ENCODE data around the gene HIPK4.

The HIPK4 gene

GRCh38 chr19:40398417-40399131 is 8.6 kb upstream of the HIPK4 start:
- no peak overlapping the region for H3K4me2 ChIP-seq (ENCODE audit: low read depth, low read length, poor library complexity, severe bottlenecking)
- TF ChIP-seq CTCF (conservative IDR thresholded peaks at IDR 0.05; ENCODE audit: low read length) (no peak), EZH2phosphoT487 (IDR thresholded peaks at IDR 0.05; ENCODE audit: borderline replicate concordance) (no peak)
- H4K20me1 ChIP-seq (ENCODE audit: insufficient read depth, low read length, poor library complexity, severe bottlenecking), result no peaks in the 10 kb centered on the region
- no peaks in the 10 kb centered on the region for H3K79me2 ChIP-seq (ENCODE audit: insufficient read depth, low read length)
- H2AFZ ChIP-seq (ENCODE audit: low read length), result no peak overlapping the region
- no peaks in the 10 kb centered on the region for H3K4me1 ChIP-seq (ENCODE audit: insufficient read depth, low read length, poor library complexity, severe bottlenecking)
- H3K9ac ChIP-seq (ENCODE audit: low read depth, low read length, poor library complexity, severe bottlenecking), result no peak overlapping the region
- H3F3A ChIP-seq (ENCODE audit: low read depth), result peaks cover under 1% of the 10 kb centered on the region; the same call in 1 of the 2 replicates
- H3K27me3 ChIP-seq (ENCODE audit: insufficient read depth, low read length, poor library complexity, severe bottlenecking), result no peaks in the 10 kb centered on the region
- no peaks in the 10 kb centered on the region for H3K9me3 ChIP-seq (ENCODE audit: insufficient read depth, low read depth, low read length)
- H3K36me3 ChIP-seq (ENCODE audit: insufficient read depth, low read length), result no peaks in the 10 kb centered on the region
- H3K4me3 ChIP-seq (ENCODE audit: low read length, poor library complexity, severe bottlenecking), result no peak overlapping the region
- no peaks in the 10 kb centered on the region for H3K9me2 ChIP-seq (replicated peaks; ENCODE audit: low read depth, low read length)

GRCh38 chr19:40397568-40397906 is 7.6 kb upstream of the HIPK4 start:
- Histone ChIP-seq H3K9ac (ENCODE audit: low read depth, low read length, poor library complexity, severe bottlenecking) (no peak overlapping the region), H3K4me3 (ENCODE audit: low read length, poor library complexity, severe bottlenecking) (no peak overlapping the region), H3K9me2 (replicated peaks; ENCODE audit: low read depth, low read length) (no peaks in the 10 kb centered on the region), H2AFZ (ENCODE audit: low read length) (no peak overlapping the region), H3K79me2 (ENCODE audit: insufficient read depth, low read length) (no peaks in the 10 kb centered on the region), H3F3A (ENCODE audit: low read depth) (no peaks in the 10 kb centered on the region), H3K4me1 (ENCODE audit: insufficient read depth, low read length, poor library complexity, severe bottlenecking) (no peaks in the 10 kb centered on the region), H3K9me3 (ENCODE audit: insufficient read depth, low read depth, low read length) (no peaks in the 10 kb centered on the region), H3K4me2 (ENCODE audit: low read depth, low read length, poor library complexity, severe bottlenecking) (no peak overlapping the region), H4K20me1 (ENCODE audit: insufficient read depth, low read length, poor library complexity, severe bottlenecking) (no peaks in the 10 kb centered on the region), H3K27me3 (ENCODE audit: insufficient read depth, low read length, poor library complexity, severe bottlenecking) (no peaks in the 10 kb centered on the region), H3K36me3 (ENCODE audit: insufficient read depth, low read length) (no peaks in the 10 kb centered on the region)
- TF ChIP-seq CTCF (conservative IDR thresholded peaks at IDR 0.05; ENCODE audit: low read length) (no peak), EZH2phosphoT487 (IDR thresholded peaks at IDR 0.05; ENCODE audit: borderline replicate concordance) (no peak)

- Histone ChIP-seq H3K4me3 (ENCODE audit: low read length, poor library complexity, severe bottlenecking) (no peak overlapping the region), H3K4me1 (ENCODE audit: insufficient read depth, low read length, poor library complexity, severe bottlenecking) (no peaks in the 10 kb centered on the region), H3K4me2 (ENCODE audit: low read depth, low read length, poor library complexity, severe bottlenecking) (no peak overlapping the region), H3K9ac (ENCODE audit: low read depth, low read length, poor library complexity, severe bottlenecking) (no peak overlapping the region), H4K20me1 (ENCODE audit: insufficient read depth, low read length, poor library complexity, severe bottlenecking) (no peaks in the 10 kb centered on the region), H3K9me3 (ENCODE audit: insufficient read depth, low read depth, low read length) (no peaks in the 10 kb centered on the region), H3F3A (ENCODE audit: low read depth) (no peaks in the 10 kb centered on the region), H3K9me2 (replicated peaks; ENCODE audit: low read depth, low read length) (no peaks in the 10 kb centered on the region), H3K27me3 (ENCODE audit: insufficient read depth, low read length, poor library complexity, severe bottlenecking) (no peaks in the 10 kb centered on the region), H3K79me2 (ENCODE audit: insufficient read depth, low read length) (no peaks in the 10 kb centered on the region), H3K36me3 (ENCODE audit: insufficient read depth, low read length) (no peaks in the 10 kb centered on the region), H2AFZ (ENCODE audit: low read length) (no peak overlapping the region)
- TF ChIP-seq CTCF (conservative IDR thresholded peaks at IDR 0.05; ENCODE audit: low read length), result no peak
- no peak for TF ChIP-seq EZH2phosphoT487 (IDR thresholded peaks at IDR 0.05; ENCODE audit: borderline replicate concordance)
These were observed 7.0 kb upstream of the HIPK4 start for GRCh38 chr19:40396886-40397567.
